Measurements from ENCODE around the gene TMEM98.

The TMEM98 gene

DNA sequence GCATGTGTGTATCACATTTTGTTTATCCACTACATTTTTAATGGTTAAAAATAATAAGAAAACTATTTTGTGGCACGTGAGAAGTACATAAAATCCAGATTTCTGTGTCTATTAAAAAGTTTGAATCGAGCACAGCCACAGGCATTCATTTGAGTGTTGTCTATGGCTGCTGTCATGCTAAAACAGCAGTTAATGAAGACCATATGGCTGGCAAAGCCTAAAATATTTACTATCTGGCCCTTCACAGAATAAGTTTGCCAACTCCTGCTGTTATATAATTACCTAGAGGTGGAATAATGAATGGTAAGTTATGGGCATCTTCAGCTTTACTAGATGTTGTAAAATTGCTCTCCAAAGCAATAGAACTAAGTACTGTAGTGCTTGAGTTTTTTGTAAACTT lies 30.5 kb downstream of the TMEM98 start:
- no peak for TF ChIP-seq EZH2phosphoT487 (IDR thresholded peaks at IDR 0.05; ENCODE audit: borderline replicate concordance)
- TF ChIP-seq, protein P1, sequence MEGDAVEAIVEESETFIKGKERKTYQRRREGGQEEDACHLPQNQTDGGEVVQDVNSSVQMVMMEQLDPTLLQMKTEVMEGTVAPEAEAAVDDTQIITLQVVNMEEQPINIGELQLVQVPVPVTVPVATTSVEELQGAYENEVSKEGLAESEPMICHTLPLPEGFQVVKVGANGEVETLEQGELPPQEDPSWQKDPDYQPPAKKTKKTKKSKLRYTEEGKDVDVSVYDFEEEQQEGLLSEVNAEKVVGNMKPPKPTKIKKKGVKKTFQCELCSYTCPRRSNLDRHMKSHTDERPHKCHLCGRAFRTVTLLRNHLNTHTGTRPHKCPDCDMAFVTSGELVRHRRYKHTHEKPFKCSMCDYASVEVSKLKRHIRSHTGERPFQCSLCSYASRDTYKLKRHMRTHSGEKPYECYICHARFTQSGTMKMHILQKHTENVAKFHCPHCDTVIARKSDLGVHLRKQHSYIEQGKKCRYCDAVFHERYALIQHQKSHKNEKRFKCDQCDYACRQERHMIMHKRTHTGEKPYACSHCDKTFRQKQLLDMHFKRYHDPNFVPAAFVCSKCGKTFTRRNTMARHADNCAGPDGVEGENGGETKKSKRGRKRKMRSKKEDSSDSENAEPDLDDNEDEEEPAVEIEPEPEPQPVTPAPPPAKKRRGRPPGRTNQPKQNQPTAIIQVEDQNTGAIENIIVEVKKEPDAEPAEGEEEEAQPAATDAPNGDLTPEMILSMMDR (conservative IDR thresholded peaks at IDR 0.05; ENCODE audit: low read length), result no peak
- no peaks in the 10 kb centered on the region for H3K36me3 ChIP-seq (ENCODE audit: insufficient read depth, low read length)

DNA sequence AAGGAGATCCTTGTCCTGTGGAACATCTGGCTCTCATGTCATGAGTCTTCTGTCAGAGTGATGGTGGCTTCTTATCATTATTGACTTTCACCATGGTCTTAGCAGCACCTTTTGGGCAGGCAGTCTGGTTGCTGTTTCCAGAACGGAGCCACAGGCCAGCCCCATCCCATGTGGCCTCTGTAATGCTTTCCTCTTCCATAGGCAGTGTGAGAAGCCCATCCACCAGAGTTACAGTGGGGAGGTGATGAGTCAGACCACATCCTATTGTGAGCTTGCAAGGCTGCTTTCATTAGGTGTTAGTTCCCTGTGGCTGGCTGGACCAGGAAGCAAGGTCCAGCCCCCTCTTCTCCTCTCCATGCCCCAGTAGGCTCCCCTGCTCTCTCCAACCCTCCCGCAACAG lies 32.9 kb downstream of the TMEM98 start:
- TF ChIP-seq, protein P1 (conservative IDR thresholded peaks at IDR 0.05; ENCODE audit: low read length), result no peak
- TF ChIP-seq EZH2phosphoT487 (IDR thresholded peaks at IDR 0.05; ENCODE audit: borderline replicate concordance), result no peak
- no peak overlapping the region for H3K9ac ChIP-seq (ENCODE audit: low read depth, low read length, poor library complexity, severe bottlenecking)
- H4K20me1 ChIP-seq (ENCODE audit: insufficient read depth, low read length, poor library complexity, severe bottlenecking), result no peaks in the 10 kb centered on the region
- H3K9me3 ChIP-seq (ENCODE audit: insufficient read depth, low read depth, low read length), result no peaks in the 10 kb centered on the region; the same call in 1 of the 2 replicates
- no peaks in the 10 kb centered on the region for H3K4me1 ChIP-seq (ENCODE audit: insufficient read depth, low read length, poor library complexity, severe bottlenecking)
- H3K36me3 ChIP-seq (ENCODE audit: insufficient read depth, low read length), result no peaks in the 10 kb centered on the region
- no peaks in the 10 kb centered on the region for H3F3A ChIP-seq (ENCODE audit: low read depth)
- H3K4me3 ChIP-seq (ENCODE audit: low read length, poor library complexity, severe bottlenecking), result no peak overlapping the region
- no peaks in the 10 kb centered on the region for H3K27me3 ChIP-seq (ENCODE audit: insufficient read depth, low read length, poor library complexity, severe bottlenecking)
- H3K79me2 ChIP-seq (ENCODE audit: insufficient read depth, low read length), result no peaks in the 10 kb centered on the region
- H3K4me2 ChIP-seq (ENCODE audit: low read depth, low read length, poor library complexity, severe bottlenecking), result no peak overlapping the region
- no peak overlapping the region for H2AFZ ChIP-seq (ENCODE audit: low read length)
- H3K9me2 ChIP-seq (replicated peaks; ENCODE audit: low read depth, low read length), result no peaks in the 10 kb centered on the region

More for the DNA sequence above, 30.5 kb downstream of the TMEM98 start:
- no peak overlapping the region for H3K4me3 ChIP-seq (ENCODE audit: low read length, poor library complexity, severe bottlenecking)
- no peaks in the 10 kb centered on the region for H3K27me3 ChIP-seq (ENCODE audit: insufficient read depth, low read length, poor library complexity, severe bottlenecking)
- no peaks in the 10 kb centered on the region for H3K9me2 ChIP-seq (replicated peaks; ENCODE audit: low read depth, low read length)
- no peaks in the 10 kb centered on the region for H4K20me1 ChIP-seq (ENCODE audit: insufficient read depth, low read length, poor library complexity, severe bottlenecking)
- no peak overlapping the region for H3K9ac ChIP-seq (ENCODE audit: low read depth, low read length, poor library complexity, severe bottlenecking)
- no peaks in the 10 kb centered on the region for H3K4me1 ChIP-seq (ENCODE audit: insufficient read depth, low read length, poor library complexity, severe bottlenecking)
- H3K9me3 ChIP-seq (ENCODE audit: insufficient read depth, low read depth, low read length), result no peaks in the 10 kb centered on the region
- no peaks in the 10 kb centered on the region for H3K79me2 ChIP-seq (ENCODE audit: insufficient read depth, low read length)
- H3K4me2 ChIP-seq (ENCODE audit: low read depth, low read length, poor library complexity, severe bottlenecking), result no peak overlapping the region
- no peak overlapping the region for H2AFZ ChIP-seq (ENCODE audit: low read length)
- no peaks in the 10 kb centered on the region for H3F3A ChIP-seq (ENCODE audit: low read depth)

DNA sequence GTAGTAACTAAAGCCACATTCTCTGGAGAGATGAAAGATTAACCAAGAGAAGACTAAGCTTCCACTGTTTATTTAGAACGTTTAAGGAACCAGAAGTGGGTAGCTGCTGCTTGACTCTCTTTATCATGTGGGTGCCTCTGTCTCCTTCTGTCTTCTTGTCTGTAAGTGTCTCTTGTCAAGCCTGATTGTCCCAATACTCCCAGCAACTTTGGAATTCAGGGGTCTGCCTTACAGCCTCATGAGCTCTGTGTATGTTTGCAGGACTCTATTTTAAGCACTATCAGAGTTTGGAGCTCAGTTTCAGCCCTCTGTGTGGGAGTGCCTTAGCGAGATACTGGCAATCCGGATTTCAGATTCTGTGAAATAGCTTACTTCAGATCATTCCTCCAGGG lies 34.4 kb downstream of the TMEM98 start:
- H2AFZ ChIP-seq (ENCODE audit: low read length), result no peak overlapping the region
- TF ChIP-seq, protein P1 (conservative IDR thresholded peaks at IDR 0.05; ENCODE audit: low read length), result no peak
- no peak for TF ChIP-seq EZH2phosphoT487 (IDR thresholded peaks at IDR 0.05; ENCODE audit: borderline replicate concordance)
- H3K4me3 ChIP-seq (ENCODE audit: low read length, poor library complexity, severe bottlenecking), result no peak overlapping the region

More for the DNA sequence above, 34.4 kb downstream of the TMEM98 start:
- H3K79me2 ChIP-seq (ENCODE audit: insufficient read depth, low read length), result no peaks in the 10 kb centered on the region
- H3K36me3 ChIP-seq (ENCODE audit: insufficient read depth, low read length), result no peaks in the 10 kb centered on the region
- H3K9ac ChIP-seq (ENCODE audit: low read depth, low read length, poor library complexity, severe bottlenecking), result no peak overlapping the region
- no peaks in the 10 kb centered on the region for H3F3A ChIP-seq (ENCODE audit: low read depth)
- no peaks in the 10 kb centered on the region for H3K4me1 ChIP-seq (ENCODE audit: insufficient read depth, low read length, poor library complexity, severe bottlenecking)
- no peak overlapping the region for H3K4me2 ChIP-seq (ENCODE audit: low read depth, low read length, poor library complexity, severe bottlenecking)
- no peaks in the 10 kb centered on the region; the same call in 1 of the 2 replicates for H3K9me3 ChIP-seq (ENCODE audit: insufficient read depth, low read depth, low read length)
- no peaks in the 10 kb centered on the region for H3K9me2 ChIP-seq (replicated peaks; ENCODE audit: low read depth, low read length)
- no peaks in the 10 kb centered on the region for H3K27me3 ChIP-seq (ENCODE audit: insufficient read depth, low read length, poor library complexity, severe bottlenecking)
- no peaks in the 10 kb centered on the region for H4K20me1 ChIP-seq (ENCODE audit: insufficient read depth, low read length, poor library complexity, severe bottlenecking)

Data from Loucy (cell line).